ENCODE results near the gene EP400.

EP400 gene

GRCh38 chr12:131914179-131914702, 35.5 kb upstream of the EP400 start:
- Histone ChIP-seq H3K4me1 (ENCODE audit: control extremely low read depth in 1 of 4, control insufficient read depth in 4 of 4, insufficient read depth in 4 of 4, low read length in 3 of 4) (no peaks in the 10 kb centered on the region), H3K9me3 (ENCODE audit: control extremely low read depth in 1 of 5, control insufficient read depth in 4 of 5, insufficient read depth in 2 of 5, low read depth in 1 of 5, low read length in 4 of 5) (no peaks in the 10 kb centered on the region), H3K27me3 (replicated peaks in 2 of 5; ENCODE audit: control insufficient read depth in 4 of 5, insufficient read depth in 5 of 5, low read length in 4 of 5) (no peaks in the 10 kb centered on the region), H3K27ac (ENCODE audit: insufficient read depth in 1 of 2, low read depth in 1 of 2, low read length in 2 of 2, poor library complexity in 1 of 2, severe bottlenecking in 2 of 2) (no peak overlapping the region), H3K36me3 (ENCODE audit: control insufficient read depth in 4 of 4, insufficient read depth in 4 of 4, low read length in 3 of 4) (peaks cover 13 to 89% (median 59%) of the 10 kb centered on the region in 4 experiments), H3K4me3 (ENCODE audit: control insufficient read depth in 1 of 7, extremely low read depth in 1 of 7, insufficient read depth in 4 of 7, low read depth in 2 of 7, low read length in 6 of 7) (no peak overlapping the region)
- ChIA-PET CTCF (no interaction called here), POLR2A (no interaction called here)
- WGBS (ENCODE audit: insufficient coverage) = 98% methylated on average over 12 of the region's 14 CpGs
- DNase-seq = no peak

GRCh38 chr12:131915000-131915689, 34.6 kb upstream of the EP400 start:
- H3K36me3 ChIP-seq (ENCODE audit: control insufficient read depth in 4 of 4, insufficient read depth in 4 of 4, low read length in 3 of 4) = peaks cover 13 to 88% (median 61%) of the 10 kb centered on the region in 4 experiments
- no peaks in the 10 kb centered on the region for H3K4me1 ChIP-seq (ENCODE audit: control extremely low read depth in 1 of 4, control insufficient read depth in 4 of 4, insufficient read depth in 4 of 4, low read length in 3 of 4)
- H3K27ac ChIP-seq (ENCODE audit: insufficient read depth in 1 of 2, low read depth in 1 of 2, low read length in 2 of 2, poor library complexity in 1 of 2, severe bottlenecking in 2 of 2) = no peak overlapping the region
- H3K9me3 ChIP-seq (ENCODE audit: control extremely low read depth in 1 of 5, control insufficient read depth in 4 of 5, insufficient read depth in 2 of 5, low read depth in 1 of 5, low read length in 4 of 5) = no peaks in the 10 kb centered on the region
- H3K4me3 ChIP-seq (ENCODE audit: control insufficient read depth in 1 of 7, extremely low read depth in 1 of 7, insufficient read depth in 4 of 7, low read depth in 2 of 7, low read length in 6 of 7) = no peak overlapping the region
- DNase-seq = no peak
- no peaks in the 10 kb centered on the region for H3K27me3 ChIP-seq (replicated peaks in 2 of 5; ENCODE audit: control insufficient read depth in 4 of 5, insufficient read depth in 5 of 5, low read length in 4 of 5)
- POLR2A ChIA-PET = interaction anchor here (0.5 kb wide), 1 partner anchor 46 kb away, joined by 4 read pairs; no protein-coding TSS in a partner anchor
- 99% methylated on average over 18 of the region's 20 CpGs for WGBS (ENCODE audit: insufficient coverage)
- CTCF ChIA-PET = interaction anchor here (1.0 kb wide), 1 partner anchor 11 kb away, joined by 3 read pairs; no protein-coding TSS in a partner anchor

- no peaks in the 10 kb centered on the region for H3K27me3 ChIP-seq (replicated peaks in 2 of 5; ENCODE audit: control insufficient read depth in 4 of 5, insufficient read depth in 5 of 5, low read length in 4 of 5)
- WGBS (ENCODE audit: insufficient coverage) = 97% methylated on average over 14 of the region's 21 CpGs
- POLR2A ChIA-PET = no interaction called here
- no peaks in the 10 kb centered on the region for H3K4me1 ChIP-seq (ENCODE audit: control extremely low read depth in 1 of 4, control insufficient read depth in 4 of 4, insufficient read depth in 4 of 4, low read length in 3 of 4)
- H3K27ac ChIP-seq (ENCODE audit: insufficient read depth in 1 of 2, low read depth in 1 of 2, low read length in 2 of 2, poor library complexity in 1 of 2, severe bottlenecking in 2 of 2) = no peak overlapping the region
- peaks cover 13 to 88% (median 60%) of the 10 kb centered on the region in 4 experiments for H3K36me3 ChIP-seq (ENCODE audit: control insufficient read depth in 4 of 4, insufficient read depth in 4 of 4, low read length in 3 of 4)
- H3K4me3 ChIP-seq (ENCODE audit: control insufficient read depth in 1 of 7, extremely low read depth in 1 of 7, insufficient read depth in 4 of 7, low read depth in 2 of 7, low read length in 6 of 7) = no peak overlapping the region
- CTCF ChIA-PET = interaction anchor here (1.0 kb wide), 2 partner anchors 11 to 80 kb away, joined by 3 read pairs; no protein-coding TSS in a partner anchor
- no peak for DNase-seq
- H3K9me3 ChIP-seq (ENCODE audit: control extremely low read depth in 1 of 5, control insufficient read depth in 4 of 5, insufficient read depth in 2 of 5, low read depth in 1 of 5, low read length in 4 of 5) = no peaks in the 10 kb centered on the region
Observed at GRCh38 chr12:131915823-131916222, 33.9 kb upstream of the EP400 start.

GRCh38 chr12:131916306-131917138, 33.2 kb upstream of the EP400 start:
- peaks cover 10 to 88% (median 57%) of the 10 kb centered on the region in 4 experiments for H3K36me3 ChIP-seq (ENCODE audit: control insufficient read depth in 4 of 4, insufficient read depth in 4 of 4, low read length in 3 of 4)

GRCh38 chr12:131917139-131917710, 32.5 kb upstream of the EP400 start:
- H3K4me3 ChIP-seq (ENCODE audit: control insufficient read depth in 1 of 7, extremely low read depth in 1 of 7, insufficient read depth in 4 of 7, low read depth in 2 of 7, low read length in 6 of 7) = no peak overlapping the region
- ChIA-PET POLR2A (no interaction called here), CTCF (interaction anchor here (1.4 kb wide), 1 partner anchor 21 kb away, joined by 4 read pairs; no protein-coding TSS in a partner anchor)
- DNase-seq = no peak
- H3K27me3 ChIP-seq (replicated peaks in 2 of 5; ENCODE audit: control insufficient read depth in 4 of 5, insufficient read depth in 5 of 5, low read length in 4 of 5) = no peaks in the 10 kb centered on the region
- WGBS (ENCODE audit: insufficient coverage) = 99% methylated on average over 13 of the region's 31 CpGs
- peaks cover 3 to 85% (median 55%) of the 10 kb centered on the region in 4 experiments for H3K36me3 ChIP-seq (ENCODE audit: control insufficient read depth in 4 of 4, insufficient read depth in 4 of 4, low read length in 3 of 4)
- no peak overlapping the region for H3K27ac ChIP-seq (ENCODE audit: insufficient read depth in 1 of 2, low read depth in 1 of 2, low read length in 2 of 2, poor library complexity in 1 of 2, severe bottlenecking in 2 of 2)
- H3K9me3 ChIP-seq (ENCODE audit: control extremely low read depth in 1 of 5, control insufficient read depth in 4 of 5, insufficient read depth in 2 of 5, low read depth in 1 of 5, low read length in 4 of 5) = no peaks in the 10 kb centered on the region
- no peaks in the 10 kb centered on the region for H3K4me1 ChIP-seq (ENCODE audit: control extremely low read depth in 1 of 4, control insufficient read depth in 4 of 4, insufficient read depth in 4 of 4, low read length in 3 of 4)

More at GRCh38 chr12:131916306-131917138, 33.2 kb upstream of the EP400 start:
- no peak for DNase-seq
- H3K9me3 ChIP-seq (ENCODE audit: control extremely low read depth in 1 of 5, control insufficient read depth in 4 of 5, insufficient read depth in 2 of 5, low read depth in 1 of 5, low read length in 4 of 5) = no peaks in the 10 kb centered on the region
- ChIA-PET POLR2A (no interaction called here), CTCF (interaction anchor here (1.0 kb wide), 2 partner anchors 12 to 81 kb away, joined by 3 read pairs; no protein-coding TSS in a partner anchor)
- no peak overlapping the region for H3K27ac ChIP-seq (ENCODE audit: insufficient read depth in 1 of 2, low read depth in 1 of 2, low read length in 2 of 2, poor library complexity in 1 of 2, severe bottlenecking in 2 of 2)
- H3K4me1 ChIP-seq (ENCODE audit: control extremely low read depth in 1 of 4, control insufficient read depth in 4 of 4, insufficient read depth in 4 of 4, low read length in 3 of 4) = no peaks in the 10 kb centered on the region
- WGBS (ENCODE audit: insufficient coverage) = 97% methylated on average over 29 of the region's 36 CpGs
- H3K27me3 ChIP-seq (replicated peaks in 2 of 5; ENCODE audit: control insufficient read depth in 4 of 5, insufficient read depth in 5 of 5, low read length in 4 of 5) = no peaks in the 10 kb centered on the region
- H3K4me3 ChIP-seq (ENCODE audit: control insufficient read depth in 1 of 7, extremely low read depth in 1 of 7, insufficient read depth in 4 of 7, low read depth in 2 of 7, low read length in 6 of 7) = no peak overlapping the region

GRCh38 chr12:131917711-131918306, 31.9 kb upstream of the EP400 start:
- POLR2A ChIA-PET = no interaction called here
- Histone ChIP-seq H3K4me1 (ENCODE audit: control extremely low read depth in 1 of 4, control insufficient read depth in 4 of 4, insufficient read depth in 4 of 4, low read length in 3 of 4) (no peaks in the 10 kb centered on the region), H3K36me3 (ENCODE audit: control insufficient read depth in 4 of 4, insufficient read depth in 4 of 4, low read length in 3 of 4) (peaks cover 3 to 81% (median 54%) of the 10 kb centered on the region in 4 experiments), H3K4me3 (ENCODE audit: control insufficient read depth in 1 of 7, extremely low read depth in 1 of 7, insufficient read depth in 4 of 7, low read depth in 2 of 7, low read length in 6 of 7) (no peak overlapping the region), H3K27ac (ENCODE audit: insufficient read depth in 1 of 2, low read depth in 1 of 2, low read length in 2 of 2, poor library complexity in 1 of 2, severe bottlenecking in 2 of 2) (no peak overlapping the region), H3K27me3 (replicated peaks in 2 of 5; ENCODE audit: control insufficient read depth in 4 of 5, insufficient read depth in 5 of 5, low read length in 4 of 5) (no peaks in the 10 kb centered on the region), H3K9me3 (ENCODE audit: control extremely low read depth in 1 of 5, control insufficient read depth in 4 of 5, insufficient read depth in 2 of 5, low read depth in 1 of 5, low read length in 4 of 5) (no peaks in the 10 kb centered on the region)
- CTCF ChIA-PET = interaction anchor here (1.4 kb wide), 1 partner anchor 21 kb away, joined by 4 read pairs; no protein-coding TSS in a partner anchor
- WGBS (ENCODE audit: insufficient coverage) = 98% methylated on average over 13 of the region's 18 CpGs
- DNase-seq = no peak

Measured in common myeloid progenitor, CD34-positive (primary cell).